OCI-LY3 (cell line): Measurements from ENCODE around the gene MTA2.

ENCODE experiments used
- CTCF ChIP-seq: fragments of 200-600, 300-600 bp; sonication (generic); IDR thresholded peaks from 2 replicates; pipeline ENCODE4 v1.5.1; 2014; ENCODE audit warnings: antibody characterized with exemption, low read length, low read depth
- EZH2phosphoT487 ChIP-seq: fragments of 200-600 bp; shearing (Covaris generic); IDR thresholded peaks from 2 replicates; pipeline ENCODE4 v1.6.1; 2018; ENCODE audit warnings: antibody characterized with exemption, mixed run types, low read depth

GRCh38 chr11:62567018-62567633 lies 34.5 kb downstream of the MTA2 start:
- TF ChIP-seq CTCF (no peak), EZH2phosphoT487 (no peak)
